ENCODE results near the gene GRXCR2.
"Not testable (repeated sequence)": the region's sequence is repeated elsewhere in the genome, so short reads cannot be mapped to it uniquely, and the experiment has no call there.

The GRXCR2 gene, protein sequence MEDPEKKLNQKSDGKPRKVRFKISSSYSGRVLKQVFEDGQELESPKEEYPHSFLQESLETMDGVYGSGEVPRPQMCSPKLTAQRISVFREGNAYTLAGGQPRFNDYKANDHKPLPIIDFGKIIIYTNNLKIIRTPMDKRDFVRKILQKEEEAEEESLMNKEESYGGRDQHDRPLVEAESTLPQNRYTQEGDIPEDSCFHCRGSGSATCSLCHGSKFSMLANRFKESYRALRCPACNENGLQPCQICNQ

DNA sequence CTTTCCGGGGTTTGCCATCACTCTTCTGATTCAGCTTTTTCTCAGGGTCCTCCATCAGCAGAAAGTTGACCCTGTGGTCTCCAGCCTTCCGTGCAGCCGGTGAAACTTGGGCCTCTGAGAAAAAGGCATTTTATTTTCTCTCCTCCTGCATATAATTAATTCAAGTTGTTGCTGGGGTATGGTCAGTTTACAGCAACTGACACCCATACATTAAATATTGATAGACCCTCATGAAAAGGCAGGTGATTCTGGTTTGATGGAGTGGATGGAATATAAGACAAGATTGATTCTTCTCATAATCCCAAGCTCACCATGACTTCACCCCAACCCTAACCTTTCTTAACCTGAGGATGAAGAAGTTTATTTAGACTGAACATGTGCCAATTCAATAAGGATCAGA lies at the start of gene GRXCR2:
Gene GRXCR2, minus strand, starts transcription at position 101 of the 400 bp plus-strand sequence. Its CDS starts 46 bp downstream, at position 55.
- DNase-seq (ENCODE audit: low read depth in 3 of 3) = no peak

- DNase-seq (ENCODE audit: low read depth in 3 of 3) = no peak
These were observed 49.2 kb upstream of the GRXCR2 start for GRCh38 chr5:145922059-145922458.

DNA sequence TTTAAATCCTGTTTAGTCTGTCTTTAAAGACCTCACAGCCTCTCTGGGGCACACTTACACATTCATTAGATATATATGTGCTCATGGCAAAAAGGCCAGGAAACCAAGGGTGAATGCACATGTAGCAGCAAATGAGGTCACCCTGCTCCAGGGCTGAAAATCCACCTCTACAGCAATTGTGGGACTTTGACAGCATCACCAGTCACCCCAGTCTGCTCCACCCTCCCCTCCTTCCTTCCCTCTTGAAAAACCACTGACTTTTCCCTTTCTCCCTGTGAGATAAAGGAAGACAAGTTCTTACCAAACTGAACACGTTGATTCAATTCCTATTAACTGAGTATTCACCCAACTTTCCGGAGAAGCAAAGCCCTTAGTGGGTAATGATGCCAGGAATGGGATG lies 48.4 kb upstream of the GRXCR2 start:
- DNase-seq (ENCODE audit: low read depth in 3 of 3) = no peak

GRCh38 chr5:145920542-145921210 lies 47.9 kb upstream of the GRXCR2 start:
- DNase-seq (ENCODE audit: low read depth in 3 of 3) = no peak

DNA sequence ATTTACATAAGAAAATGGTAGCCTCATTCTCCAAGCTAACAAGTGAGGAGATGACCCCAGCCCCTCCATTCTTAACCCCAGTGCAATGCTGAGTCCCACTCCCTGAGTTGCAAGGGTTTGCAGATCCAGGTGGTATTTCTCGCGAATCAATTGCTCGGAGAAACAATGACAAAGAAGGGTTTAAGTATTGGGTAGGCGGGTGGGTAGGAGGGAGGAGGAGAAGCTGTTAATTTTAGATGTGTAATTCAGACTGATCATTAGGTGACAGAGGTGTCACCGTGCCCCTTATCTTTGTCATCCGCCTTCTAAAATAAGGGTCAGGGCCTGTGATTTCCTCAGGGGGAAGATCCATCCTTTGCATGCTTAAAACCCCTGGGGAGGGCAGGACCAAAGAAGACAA lies 46.6 kb upstream of the GRXCR2 start:
- no peak for DNase-seq (ENCODE audit: low read depth in 3 of 3)

DNA sequence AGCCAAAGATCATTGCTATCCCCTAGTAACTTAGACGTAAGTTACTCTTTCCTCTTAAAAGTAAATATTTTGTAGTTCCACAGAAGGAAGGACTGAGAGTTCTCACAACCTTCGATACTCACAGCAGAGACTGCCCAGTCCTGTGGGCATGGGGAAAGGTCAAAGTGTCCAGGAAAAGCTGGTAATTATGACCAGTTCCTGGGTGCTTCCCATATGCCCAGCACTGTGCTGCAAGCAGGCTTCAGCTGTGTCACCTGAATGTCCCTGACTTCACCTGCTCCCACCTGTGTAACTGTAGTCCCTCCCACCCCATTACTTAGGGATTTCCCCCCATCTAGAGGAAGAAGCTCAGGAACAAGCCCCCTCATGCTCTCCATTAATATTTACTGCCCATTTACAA lies 45.6 kb upstream of the GRXCR2 start:
- no peak for DNase-seq (ENCODE audit: low read depth in 3 of 3)

DNA sequence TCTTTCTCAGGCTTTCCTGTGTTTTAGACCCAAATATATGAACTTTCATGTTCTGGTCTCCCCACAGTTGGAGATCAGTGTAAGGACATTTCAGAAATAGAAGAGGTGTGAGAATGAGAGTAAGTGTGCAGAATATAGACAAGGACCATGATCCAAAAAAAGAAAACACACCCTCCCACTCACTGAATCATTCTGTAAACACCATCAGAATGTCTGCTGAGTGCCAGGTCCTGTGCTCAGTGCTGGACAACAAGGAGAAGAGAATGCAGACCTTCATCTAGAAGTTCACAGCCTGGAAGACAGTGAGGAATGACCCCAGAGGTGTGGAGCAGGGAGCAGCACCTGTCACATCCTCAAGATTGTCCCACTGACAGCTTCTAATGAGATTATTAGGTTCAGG lies 44.5 kb upstream of the GRXCR2 start:
- DNase-seq (ENCODE audit: low read depth in 3 of 3) = no peak

GRCh38 chr5:145915970-145916638 lies 43.3 kb upstream of the GRXCR2 start:
- no peak for DNase-seq (ENCODE audit: low read depth in 3 of 3)

DNA sequence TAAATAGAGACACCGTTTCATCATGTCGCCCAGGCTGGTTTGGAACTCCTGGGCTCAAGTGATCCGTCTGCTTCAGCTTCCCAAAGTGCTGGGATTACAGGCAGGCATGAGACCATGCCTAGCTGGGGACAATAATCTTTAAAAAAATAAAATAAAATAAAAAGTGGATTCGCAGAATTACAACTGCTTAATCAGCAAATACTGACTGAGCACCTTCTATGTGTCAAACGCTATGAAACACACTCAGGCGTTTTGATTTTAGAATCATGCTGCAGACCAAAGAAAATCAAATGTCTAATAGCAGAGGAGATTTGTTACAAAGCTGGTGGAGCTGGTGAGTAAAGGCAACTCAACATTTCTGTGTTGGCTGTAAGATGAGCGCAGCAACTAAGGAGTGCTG lies 40.9 kb upstream of the GRXCR2 start:
- DNase-seq (ENCODE audit: low read depth in 3 of 3) = no peak

DNA sequence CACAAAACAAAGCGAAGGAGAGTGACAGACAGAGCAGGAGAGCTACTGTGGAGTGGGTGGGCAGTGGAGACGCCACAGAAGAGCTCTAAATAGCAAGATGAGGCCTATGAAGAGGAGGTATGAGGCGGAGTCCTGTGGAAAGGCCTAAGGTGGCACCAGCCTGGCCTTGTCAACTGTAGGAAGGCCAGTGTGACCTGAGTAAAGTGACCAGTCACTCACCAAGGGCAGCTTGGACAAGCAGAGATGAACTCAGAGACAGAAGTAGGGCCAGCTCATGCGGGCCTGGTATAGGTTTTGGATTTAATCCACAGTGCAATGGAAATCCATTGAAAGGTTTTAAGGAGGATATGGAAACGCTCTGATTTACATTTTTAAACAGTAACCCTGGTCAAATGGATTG lies 39.8 kb upstream of the GRXCR2 start:
- DNase-seq (ENCODE audit: low read depth in 3 of 3) = no peak

- no peak for DNase-seq (ENCODE audit: low read depth in 3 of 3)
These were observed 39.2 kb upstream of the GRXCR2 start for GRCh38 chr5:145912019-145912418.

- no peak for DNase-seq (ENCODE audit: low read depth in 3 of 3)
These were observed 38.4 kb upstream of the GRXCR2 start for GRCh38 chr5:145911164-145911563.

- DNase-seq (ENCODE audit: low read depth in 3 of 3) = no peak
These were observed 35.6 kb upstream of the GRXCR2 start for GRCh38 chr5:145908206-145908960.

- DNase-seq (ENCODE audit: low read depth in 3 of 3) = no peak
These were observed 33.6 kb upstream of the GRXCR2 start for GRCh38 chr5:145906401-145906800.

DNA sequence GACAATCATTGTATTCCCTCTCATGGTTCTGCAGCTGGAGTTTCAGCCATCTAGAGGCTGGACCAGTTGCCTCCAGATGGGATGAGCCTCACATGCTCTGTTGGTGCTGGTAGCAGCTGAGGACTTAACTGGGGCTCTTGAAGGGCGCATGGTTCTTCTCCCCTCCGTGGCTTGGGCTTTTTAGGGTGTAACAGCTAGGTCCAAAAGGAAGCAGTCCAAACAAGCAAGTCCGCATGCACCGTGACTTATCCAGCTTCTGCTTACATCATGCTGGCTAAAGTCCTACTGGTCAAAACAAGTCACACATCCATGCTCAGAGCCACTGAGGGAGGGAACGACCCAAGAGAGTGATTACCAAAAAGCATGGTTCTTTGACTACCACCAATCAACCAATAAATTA lies 31.9 kb upstream of the GRXCR2 start:
- no peak for DNase-seq (ENCODE audit: low read depth in 3 of 3)

DNA sequence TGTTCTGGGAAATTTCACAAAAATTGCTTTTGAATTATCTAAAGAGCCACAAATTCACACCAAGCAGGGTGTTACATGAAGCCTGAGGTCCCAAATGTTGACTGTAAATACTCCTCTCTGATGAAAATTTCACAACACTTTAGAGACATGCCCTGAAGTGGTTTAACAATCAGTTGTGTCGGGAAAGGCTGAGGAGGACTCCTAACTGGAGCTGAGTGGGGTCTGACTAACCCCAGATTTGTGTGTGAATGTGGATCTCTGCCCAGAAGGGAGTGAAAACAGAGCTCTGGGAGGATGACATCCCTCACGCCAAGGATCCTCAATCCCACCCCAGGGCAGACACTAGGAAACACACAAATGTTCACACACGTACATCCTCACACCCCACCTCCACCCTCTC lies 31.1 kb upstream of the GRXCR2 start:
- DNase-seq (ENCODE audit: low read depth in 3 of 3) = no peak

DNA sequence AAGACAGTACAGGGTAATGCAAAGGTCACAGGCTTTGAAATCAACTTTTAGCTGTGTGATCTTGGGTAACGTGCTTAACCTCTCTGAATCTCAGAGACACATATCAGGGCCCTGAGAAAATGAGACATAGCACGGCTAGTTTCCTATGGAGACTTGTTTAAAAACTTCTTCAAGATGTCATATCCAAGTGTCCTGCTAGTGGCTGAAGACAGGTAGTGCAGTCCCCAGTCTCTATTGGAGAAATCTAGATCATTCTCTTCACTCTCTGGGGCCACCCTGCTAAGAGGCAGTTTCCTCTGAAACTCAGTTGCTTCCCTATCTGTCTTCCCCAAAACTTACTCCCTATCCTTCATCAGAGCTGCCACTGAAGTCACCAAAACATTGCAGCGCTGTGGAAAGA lies 30.3 kb upstream of the GRXCR2 start:
- DNase-seq (ENCODE audit: low read depth in 3 of 3) = no peak

DNA sequence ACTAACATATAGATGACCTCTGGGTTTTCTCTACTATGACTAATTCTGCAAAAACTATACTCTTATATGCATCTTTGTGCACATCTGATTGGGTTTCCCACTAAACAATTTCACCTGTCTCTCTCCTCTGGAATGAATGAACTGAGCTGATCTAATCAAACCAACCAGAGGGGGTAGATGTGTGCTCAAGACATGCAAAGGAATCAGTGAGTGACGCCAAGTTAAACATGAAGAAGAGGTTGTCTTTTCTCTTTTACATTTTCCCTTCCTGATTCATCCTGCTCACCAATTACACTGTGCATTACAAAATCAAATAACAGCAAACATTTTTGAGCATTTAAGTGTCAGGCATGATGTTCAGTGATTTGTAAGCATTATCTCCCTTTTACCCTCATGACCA lies 29.6 kb upstream of the GRXCR2 start:
- no peak for DNase-seq (ENCODE audit: low read depth in 3 of 3)

- no peak for DNase-seq (ENCODE audit: low read depth in 3 of 3)
These were observed 25.4 kb upstream of the GRXCR2 start for GRCh38 chr5:145898171-145898570.

- DNase-seq (ENCODE audit: low read depth in 3 of 3) = not testable (repeated sequence)
These were observed 18.6 kb upstream of the GRXCR2 start for GRCh38 chr5:145891378-145891777.

DNA sequence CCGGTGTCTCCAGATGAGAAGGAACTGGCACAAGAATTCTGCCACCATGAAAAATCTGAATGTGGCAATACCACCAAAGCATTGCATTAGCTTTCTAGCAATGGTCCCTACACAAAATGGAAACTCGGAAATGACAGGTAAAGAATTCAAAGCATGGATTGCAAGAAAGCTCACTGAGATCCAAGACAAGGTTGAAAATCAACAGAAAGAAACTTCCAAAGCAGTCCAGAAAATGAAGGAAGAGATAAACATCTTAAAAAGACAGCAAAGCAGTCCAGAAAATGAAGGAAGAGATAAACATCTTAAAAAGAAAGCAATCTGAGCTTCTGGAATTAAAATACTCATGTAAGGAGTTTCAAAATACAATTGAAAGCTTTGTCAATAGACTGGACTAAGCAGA lies 16.8 kb upstream of the GRXCR2 start:
- DNase-seq (ENCODE audit: low read depth in 3 of 3) = no peak

GRCh38 chr5:145887976-145888574 lies 15.3 kb upstream of the GRXCR2 start:
- DNase-seq (ENCODE audit: low read depth in 3 of 3) = no peak
